Urothelium cell line (cell line): ENCODE results near the gene CDC42EP4.
A peak's percentile ranks its signal among the peaks of the same experiment; 100 is the strongest.

Experiments
- DNase-seq: peaks from one replicate; pipeline ENCODE4 v3.0.0; 2011; ENCODE audit warnings: low spot score, mixed read lengths
- FAIRE-seq: peaks from 2 replicates; lab custom pipeline; 2011; peaks lifted over from hg19 to GRCh38; lab: Jason Lieb, UNC

Gene CDC42EP4

GRCh38 chr17:73304438-73304837, 7.4 kb downstream of the CDC42EP4 start:
- DNase-seq: no peak
- FAIRE-seq: no peak

DNA sequence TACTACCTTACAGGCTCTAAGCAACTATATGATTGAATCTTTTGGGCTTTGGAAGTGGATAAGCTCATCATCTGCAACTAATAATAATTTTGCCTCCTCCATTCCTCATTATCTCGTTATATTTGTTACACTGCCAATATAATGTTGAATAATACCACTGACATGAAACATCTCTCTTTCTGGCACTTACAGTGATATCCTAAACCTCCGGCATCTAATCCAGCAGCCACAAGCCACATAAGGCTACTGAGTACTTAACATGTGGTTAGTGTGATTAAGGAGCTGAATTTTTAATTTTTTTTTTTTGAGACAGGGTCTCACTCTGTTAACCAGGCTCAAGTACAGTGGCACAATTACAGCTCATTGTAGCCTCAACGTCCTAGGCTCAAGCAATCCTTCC, 9.6 kb downstream of the CDC42EP4 start:
- DNase-seq: no peak
- no peak for FAIRE-seq

- FAIRE-seq (no peak), DNase-seq (no peak)
Observed at GRCh38 chr17:73301369-73301768, 10.4 kb downstream of the CDC42EP4 start.

DNA sequence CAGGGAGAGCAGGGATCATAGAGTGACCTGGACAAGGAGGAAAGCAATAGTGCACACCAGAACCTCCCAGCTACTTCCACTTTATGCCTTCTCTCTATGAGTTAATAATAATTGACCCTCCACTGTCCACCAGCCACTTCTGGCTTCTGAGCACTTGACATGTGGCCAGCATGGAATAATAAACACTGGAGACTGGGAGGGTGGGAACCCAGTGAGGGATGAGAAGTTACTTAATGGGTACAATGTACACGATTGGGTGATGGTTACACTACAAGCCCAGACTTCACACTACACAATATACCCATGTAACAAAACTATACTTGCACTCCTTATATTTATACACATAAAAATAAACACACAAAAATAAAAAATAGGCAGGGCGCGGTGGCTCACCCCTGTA, 11.4 kb downstream of the CDC42EP4 start:
- FAIRE-seq: no peak
- DNase-seq: no peak

DNA sequence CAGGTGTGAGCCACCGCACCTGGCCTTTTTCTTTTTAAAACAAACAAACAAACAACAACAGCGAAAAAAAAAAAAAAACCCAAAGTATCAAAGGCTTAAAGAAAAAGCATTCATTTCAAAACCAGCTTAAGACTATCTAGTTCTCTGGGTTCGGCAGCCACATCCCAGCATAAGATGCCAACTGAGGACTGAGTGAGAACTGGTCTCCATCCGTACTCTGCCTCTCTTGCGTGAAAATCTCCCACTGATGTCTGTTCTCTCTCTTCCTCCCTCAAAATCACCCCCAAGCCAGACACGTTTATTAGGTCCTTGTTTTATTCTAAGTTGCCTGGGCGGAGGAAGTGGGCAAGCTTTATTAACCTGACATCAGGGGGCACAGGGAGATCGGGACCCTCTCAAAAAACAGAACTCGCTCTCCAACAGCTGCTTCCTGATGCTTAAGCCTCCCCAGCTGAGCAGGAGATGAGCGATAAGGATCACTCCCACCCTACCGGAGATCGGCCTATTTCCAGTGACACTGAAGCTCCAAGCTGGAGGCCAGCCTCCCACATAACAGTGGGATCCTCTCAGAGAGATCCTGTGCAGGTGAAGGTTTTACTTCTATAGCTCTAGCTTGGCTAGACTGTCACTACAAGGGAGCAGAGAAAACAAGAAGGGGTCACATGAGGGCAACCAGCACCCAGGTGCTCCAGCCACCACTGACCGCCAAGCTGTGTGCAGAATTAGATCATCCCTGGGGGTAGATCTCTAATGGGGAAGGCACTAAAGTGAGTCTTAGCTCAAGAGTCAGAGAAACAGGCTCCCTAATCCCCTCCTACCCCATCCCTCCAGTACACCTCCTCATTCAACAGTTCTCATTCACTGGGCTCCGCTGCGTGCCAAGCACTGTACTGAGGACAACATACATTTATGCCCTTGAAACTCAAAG, 13.6 kb downstream of the CDC42EP4 start:
- no peak for FAIRE-seq
- DNase-seq: no peak

GRCh38 chr17:73293480-73293911, 18.3 kb downstream of the CDC42EP4 start:
- FAIRE-seq: no peak

GRCh38 chr17:73293031-73293430, 18.8 kb downstream of the CDC42EP4 start:
- DNase-seq: no peak
- no peak for FAIRE-seq

More at GRCh38 chr17:73293480-73293911, 18.3 kb downstream of the CDC42EP4 start:
- DNase-seq: no peak

DNA sequence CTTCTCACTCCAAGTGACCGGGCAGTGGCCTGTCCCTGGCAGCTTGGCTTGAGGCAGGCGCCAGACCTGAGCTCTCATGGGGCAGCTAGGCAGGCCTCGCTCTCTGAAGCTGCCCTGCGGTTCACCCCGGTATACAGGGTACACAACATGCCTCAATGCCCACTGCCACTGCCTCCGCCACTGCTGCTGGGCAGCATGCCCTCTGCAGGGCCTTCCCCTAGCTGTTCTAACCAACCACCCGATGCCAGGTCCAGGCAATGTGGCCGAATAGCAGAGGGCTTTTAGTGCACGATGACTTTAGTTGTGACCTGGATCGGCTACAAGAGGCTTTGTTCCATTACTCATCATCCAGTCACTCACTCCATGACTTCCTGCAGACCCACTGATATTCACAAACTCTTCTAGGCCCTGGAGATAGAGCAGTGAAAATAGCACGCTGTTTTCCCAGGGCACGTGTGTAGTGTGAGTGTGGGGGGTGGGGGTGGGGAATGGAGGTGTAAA, 19.7 kb downstream of the CDC42EP4 start:
- peak; percentile 73 for DNase-seq
- no peak for FAIRE-seq

GRCh38 chr17:73291260-73291801, 20.5 kb downstream of the CDC42EP4 start:
- FAIRE-seq: peak; percentile 93

DNA sequence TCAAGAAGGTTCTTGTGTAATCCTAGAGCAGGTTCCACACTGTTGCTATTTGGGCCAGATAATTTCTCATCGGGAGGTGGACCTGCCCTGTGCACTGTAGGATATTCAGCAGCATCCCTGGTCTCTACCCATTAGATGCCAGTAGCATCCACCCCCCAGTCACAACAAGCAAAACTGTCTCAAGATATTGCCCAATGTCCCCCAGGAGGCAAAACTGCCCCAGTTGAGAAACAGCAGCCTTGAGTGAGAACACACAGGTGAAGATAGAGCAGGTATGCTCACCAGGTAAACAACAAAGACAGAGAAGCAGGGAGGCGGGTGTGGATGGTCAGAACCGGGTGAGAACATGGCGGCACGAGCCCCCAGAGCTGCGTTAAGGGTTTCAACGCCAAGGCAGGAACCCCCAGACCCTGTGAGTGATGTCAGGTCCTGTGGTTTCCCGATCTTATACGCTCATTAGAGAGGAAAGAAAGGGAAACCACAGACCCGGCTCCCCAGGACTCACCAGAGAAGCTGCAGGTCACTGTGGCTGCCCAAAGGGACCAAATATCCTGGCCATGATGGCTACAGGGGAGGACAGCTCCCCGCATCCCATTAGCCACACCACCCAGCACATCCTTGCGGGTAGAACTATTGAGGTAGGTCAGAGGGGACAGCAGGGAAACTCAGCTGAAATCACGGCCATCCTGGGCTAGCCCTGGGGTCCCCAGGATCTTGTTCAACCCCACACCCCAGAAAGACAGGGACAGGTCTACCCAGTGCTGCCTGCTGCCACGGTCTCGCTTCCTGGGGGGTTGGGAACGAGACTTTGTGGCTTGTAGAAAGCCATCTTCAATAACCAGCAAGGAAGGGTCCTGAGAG, 21.2 kb downstream of the CDC42EP4 start:
- DNase-seq (no peak), FAIRE-seq (peak; percentile 42)

More at GRCh38 chr17:73291260-73291801, 20.5 kb downstream of the CDC42EP4 start:
- DNase-seq: peak; percentile 97

DNA sequence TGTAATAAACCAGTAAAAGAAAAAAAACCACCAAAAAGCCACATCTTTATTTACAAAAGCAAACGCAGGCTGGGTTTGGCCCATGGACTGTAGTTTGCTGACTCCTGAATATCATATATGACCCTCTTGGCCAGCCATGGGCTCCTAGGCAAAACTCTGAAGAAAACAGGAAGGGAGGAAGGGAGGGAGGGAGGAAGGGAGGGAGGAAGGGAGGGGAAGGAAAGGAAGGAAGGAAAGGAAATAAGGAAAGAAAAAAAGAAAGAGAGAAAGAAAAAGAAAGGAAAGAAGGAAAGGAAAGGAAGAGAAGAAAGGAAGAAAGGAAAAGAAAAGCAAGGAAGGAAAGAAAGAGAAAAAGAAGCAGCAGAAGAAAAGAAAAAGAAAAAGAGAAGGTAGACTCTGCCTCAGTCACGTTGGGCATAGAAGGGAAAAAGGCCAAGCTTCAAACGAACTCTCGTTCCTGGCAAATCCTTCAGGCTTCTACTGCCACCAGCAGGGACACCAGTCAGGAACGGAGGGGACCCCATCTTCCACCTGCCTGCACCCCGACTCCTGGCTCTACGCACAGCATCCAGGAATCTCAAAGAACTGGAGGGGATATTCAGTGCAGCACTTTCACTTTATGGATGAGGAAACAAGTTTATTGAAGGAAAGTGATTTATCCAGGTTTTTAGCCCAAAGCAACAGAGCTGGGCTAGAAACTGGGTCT, 22.1 kb downstream of the CDC42EP4 start:
- DNase-seq (no peak), FAIRE-seq (no peak)

- FAIRE-seq (no peak), DNase-seq (no peak)
Observed at GRCh38 chr17:73288534-73289302, 23.1 kb downstream of the CDC42EP4 start.

GRCh38 chr17:73286863-73287296, 24.9 kb downstream of the CDC42EP4 start:
- DNase-seq (no peak), FAIRE-seq (no peak)

- FAIRE-seq (no peak), DNase-seq (no peak)
Observed at GRCh38 chr17:73285916-73286862, 25.6 kb downstream of the CDC42EP4 start.

GRCh38 chr17:73285603-73285908, 26.2 kb downstream of the CDC42EP4 start:
- FAIRE-seq (no peak), DNase-seq (no peak)

- FAIRE-seq (no peak), DNase-seq (no peak)
Observed at GRCh38 chr17:73284906-73285602, 26.7 kb downstream of the CDC42EP4 start.

DNA sequence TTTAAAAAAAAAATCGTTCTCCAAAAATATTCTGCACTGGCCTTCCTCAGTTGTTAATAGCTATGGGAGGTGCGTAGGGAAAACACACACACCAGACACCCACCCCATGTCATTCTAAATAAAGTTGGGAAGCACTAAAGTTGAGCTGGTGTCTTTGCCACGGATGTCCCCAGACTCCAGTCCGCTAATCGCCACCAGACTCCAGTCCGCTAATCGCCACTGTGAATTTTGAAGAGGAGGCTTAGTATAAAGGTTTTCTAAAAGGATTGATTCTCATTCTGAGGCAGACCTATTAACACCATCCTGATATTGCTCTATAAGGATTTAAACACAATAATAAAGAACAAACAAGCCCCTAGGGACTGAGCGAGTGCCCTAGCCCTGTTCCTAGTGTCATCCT, 27.4 kb downstream of the CDC42EP4 start:
- FAIRE-seq: no peak
- no peak for DNase-seq

DNA sequence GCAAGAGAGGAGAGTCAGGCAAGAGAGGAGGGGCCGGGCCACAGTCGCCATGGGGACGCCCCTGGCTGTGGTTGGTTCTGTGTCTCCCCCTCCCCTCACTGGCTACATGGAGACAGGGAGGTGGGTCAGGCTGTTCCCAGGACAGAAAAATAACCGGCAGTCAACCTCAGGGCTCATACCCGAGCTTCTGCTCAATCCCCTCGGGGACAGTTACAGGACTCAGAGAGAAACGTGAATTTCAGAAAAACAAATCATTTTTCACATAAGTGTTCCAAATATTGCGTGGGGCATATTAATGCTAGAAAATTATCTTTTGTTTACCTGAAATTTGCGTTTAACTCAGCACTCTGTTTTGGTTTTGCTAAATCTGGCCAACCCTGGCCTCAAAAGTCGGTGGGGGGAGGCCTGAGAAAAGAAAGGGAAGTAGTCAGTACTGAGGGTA, 27.9 kb downstream of the CDC42EP4 start:
- no peak for DNase-seq
- no peak for FAIRE-seq
